NCI-H1417 treated with DMSO at 0.1 percent for 48 hours (cell line): Measurements from ENCODE around the gene USP17L17.
"Not testable (repeated sequence)": the region's sequence is repeated elsewhere in the genome, so short reads cannot be mapped to it uniquely, and the experiment has no call there.

Experiments used
- DNase-seq: peaks from one replicate; lab custom pipeline; 2025; lab: John Stamatoyannopoulos, UW

The USP17L17 gene, protein sequence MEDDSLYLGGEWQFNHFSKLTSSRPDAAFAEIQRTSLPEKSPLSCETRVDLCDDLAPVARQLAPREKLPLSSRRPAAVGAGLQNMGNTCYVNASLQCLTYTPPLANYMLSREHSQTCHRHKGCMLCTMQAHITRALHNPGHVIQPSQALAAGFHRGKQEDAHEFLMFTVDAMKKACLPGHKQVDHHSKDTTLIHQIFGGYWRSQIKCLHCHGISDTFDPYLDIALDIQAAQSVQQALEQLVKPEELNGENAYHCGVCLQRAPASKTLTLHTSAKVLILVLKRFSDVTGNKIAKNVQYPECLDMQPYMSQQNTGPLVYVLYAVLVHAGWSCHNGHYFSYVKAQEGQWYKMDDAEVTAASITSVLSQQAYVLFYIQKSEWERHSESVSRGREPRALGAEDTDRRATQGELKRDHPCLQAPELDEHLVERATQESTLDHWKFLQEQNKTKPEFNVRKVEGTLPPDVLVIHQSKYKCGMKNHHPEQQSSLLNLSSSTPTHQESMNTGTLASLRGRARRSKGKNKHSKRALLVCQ

DNA sequence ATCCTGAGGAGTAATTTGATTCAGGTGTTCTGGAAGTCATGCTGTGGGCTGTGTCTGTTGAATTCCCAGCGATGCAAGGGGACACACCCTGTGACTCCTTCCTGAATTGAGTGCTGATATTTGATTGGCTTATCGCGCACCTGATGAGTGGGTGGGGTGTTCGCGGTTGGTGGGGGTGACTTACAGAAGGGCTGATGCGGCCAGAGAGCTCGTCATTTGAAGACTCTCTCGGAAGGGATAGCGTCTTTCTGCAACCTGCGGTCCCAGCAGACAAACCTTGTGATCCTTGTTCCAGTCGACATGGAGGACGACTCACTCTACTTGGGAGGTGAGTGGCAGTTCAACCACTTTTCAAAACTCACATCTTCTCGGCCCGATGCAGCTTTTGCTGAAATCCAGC lies at the start of gene USP17L17:
Gene USP17L17 (plus strand): TSS at position 301 of the 400 bp plus-strand sequence. CDS start 0 bp downstream, at position 301.
- not testable (repeated sequence) for DNase-seq

DNA sequence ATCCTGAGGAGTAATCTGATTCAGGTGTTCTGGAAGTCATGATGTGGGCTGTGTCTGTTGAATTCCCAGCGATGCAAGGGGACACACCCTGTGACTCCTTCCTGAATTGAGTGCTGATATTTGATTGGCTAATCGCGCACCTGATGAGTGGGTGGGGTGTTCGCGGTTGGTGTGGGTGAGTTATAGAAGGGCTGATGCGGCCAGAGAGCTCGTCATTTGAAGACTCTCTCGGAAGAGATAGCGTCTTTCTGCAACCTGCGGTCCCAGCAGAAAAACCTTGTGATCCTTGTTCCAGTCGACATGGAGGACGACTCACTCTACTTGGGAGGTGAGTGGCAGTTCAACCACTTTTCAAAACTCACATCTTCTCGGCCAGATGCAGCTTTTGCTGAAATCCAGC lies 33.3 kb upstream of the USP17L17 start, which contains the start of gene USP17L10:
Gene USP17L10 (plus strand): TSS at position 301 of the 400 bp plus-strand sequence. CDS start 0 bp downstream, at position 301.
- DNase-seq = not testable (repeated sequence)

DNA sequence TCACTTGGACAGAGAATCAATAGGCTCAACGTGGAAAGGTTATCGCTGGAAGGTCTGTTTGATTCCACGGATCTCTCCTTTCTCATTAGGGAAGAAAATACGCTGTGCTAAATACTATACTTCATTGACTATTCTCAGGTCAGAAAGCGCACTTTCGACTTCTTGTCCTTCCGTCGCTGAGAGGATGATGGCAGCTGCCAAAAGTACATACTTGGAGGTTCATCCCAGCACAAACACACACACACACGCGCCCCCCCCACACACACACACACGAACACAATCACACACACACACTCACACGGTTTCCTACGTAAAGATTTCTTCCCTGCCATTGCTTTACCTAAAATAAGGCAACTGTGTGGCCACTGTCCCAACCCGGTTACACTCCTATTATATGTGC lies 29.0 kb upstream of the USP17L17 start:
- not testable (repeated sequence) for DNase-seq

- DNase-seq = not testable (repeated sequence)
Observed at GRCh38 chr4:9215105-9215504, 28.6 kb upstream of the USP17L17 start, which contains the start of gene USP17L11. Gene USP17L11, plus strand, starts transcription at chr4:9215405. Its CDS starts 0 bp downstream, at chr4:9215405.

DNA sequence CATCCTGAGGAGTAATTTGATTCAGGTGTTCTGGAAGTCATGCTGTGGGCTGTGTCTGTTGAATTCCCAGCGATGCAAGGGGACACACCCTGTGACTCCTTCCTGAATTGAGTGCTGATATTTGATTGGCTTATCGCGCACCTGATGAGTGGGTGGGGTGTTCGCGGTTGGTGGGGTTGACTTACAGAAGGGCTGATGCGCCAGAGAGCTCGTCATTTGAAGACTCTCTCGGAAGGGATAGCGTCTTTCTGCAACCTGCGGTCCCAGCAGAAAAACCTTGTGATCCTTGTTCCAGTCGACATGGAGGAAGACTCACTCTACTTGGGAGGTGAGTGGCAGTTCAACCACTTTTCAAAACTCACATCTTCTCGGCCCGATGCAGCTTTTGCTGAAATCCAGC lies 23.8 kb upstream of the USP17L17 start, which contains the start of gene USP17L12:
Gene USP17L12 (plus strand): TSS at position 301 of the 400 bp plus-strand sequence. CDS start 0 bp downstream, at position 301.
- not testable (repeated sequence) for DNase-seq

GRCh38 chr4:9224596-9224995 lies 19.1 kb upstream of the USP17L17 start, which contains the start of gene USP17L13:
Gene USP17L13, plus strand, starts transcription at chr4:9224896. Its CDS starts 0 bp downstream, at chr4:9224896.
- DNase-seq = not testable (repeated sequence)

- not testable (repeated sequence) for DNase-seq
Observed at GRCh38 chr4:9230249-9230648, 13.4 kb upstream of the USP17L17 start.

GRCh38 chr4:9234085-9234484 lies 9.6 kb upstream of the USP17L17 start, which contains the start of gene USP17L15:
Gene USP17L15, plus strand, starts transcription at chr4:9234385. Its CDS starts 0 bp downstream, at chr4:9234385.
- not testable (repeated sequence) for DNase-seq

DNA sequence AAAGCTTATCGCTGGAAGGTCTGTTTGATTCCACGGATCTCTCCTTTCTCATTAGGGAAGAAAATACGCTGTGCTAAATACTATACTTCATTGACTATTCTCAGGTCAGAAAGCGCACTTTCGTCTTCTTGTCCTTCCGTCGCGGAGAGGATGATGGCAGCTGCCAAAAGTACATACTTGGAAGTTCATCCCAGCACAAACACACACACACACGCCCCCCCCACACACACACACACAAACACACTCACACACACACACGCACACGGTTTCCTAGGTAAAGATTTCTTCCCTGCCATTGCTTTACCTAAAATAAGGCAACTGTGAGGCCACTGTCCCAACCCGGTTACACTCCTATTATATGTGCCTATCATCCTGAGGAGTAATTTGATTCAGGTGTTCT lies 5.2 kb upstream of the USP17L17 start:
- not testable (repeated sequence) for DNase-seq

GRCh38 chr4:9247953-9248680 lies 4.4 kb downstream of the USP17L17 start, which contains the start of gene USP17L18:
Gene USP17L18, plus strand, starts transcription at chr4:9248630. Its CDS starts 0 bp downstream, at chr4:9248630.
- not testable (repeated sequence) for DNase-seq

DNA sequence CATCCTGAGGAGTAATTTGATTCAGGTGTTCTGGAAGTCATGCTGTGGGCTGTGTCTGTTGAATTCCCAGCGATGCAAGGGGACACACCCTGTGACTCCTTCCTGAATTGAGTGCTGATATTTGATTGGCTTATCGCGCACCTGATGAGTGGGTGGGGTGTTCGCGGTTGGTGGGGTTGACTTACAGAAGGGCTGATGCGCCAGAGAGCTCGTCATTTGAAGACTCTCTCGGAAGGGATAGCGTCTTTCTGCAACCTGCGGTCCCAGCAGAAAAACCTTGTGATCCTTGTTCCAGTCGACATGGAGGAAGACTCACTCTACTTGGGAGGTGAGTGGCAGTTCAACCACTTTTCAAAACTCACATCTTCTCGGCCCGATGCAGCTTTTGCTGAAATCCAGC lies 9.4 kb downstream of the USP17L17 start, which contains the start of gene USP17L19:
Gene USP17L19 (plus strand): TSS at position 301 of the 400 bp plus-strand sequence. CDS start 0 bp downstream, at position 301.
- not testable (repeated sequence) for DNase-seq

- DNase-seq = not testable (repeated sequence)
Observed at GRCh38 chr4:9257824-9258223, 14.1 kb downstream of the USP17L17 start, which contains the start of gene USP17L20. Gene USP17L20, plus strand, starts transcription at chr4:9258124. Its CDS starts 0 bp downstream, at chr4:9258124.

GRCh38 chr4:9262572-9262971 lies 18.9 kb downstream of the USP17L17 start, which contains the start of gene USP17L21:
Gene USP17L21, plus strand, starts transcription at chr4:9262872. Its CDS starts 0 bp downstream, at chr4:9262872.
- not testable (repeated sequence) for DNase-seq

GRCh38 chr4:9267319-9267718 lies 23.6 kb downstream of the USP17L17 start, which contains the start of gene USP17L22:
Gene USP17L22, plus strand, starts transcription at chr4:9267619. Its CDS starts 0 bp downstream, at chr4:9267619.
- not testable (repeated sequence) for DNase-seq

DNA sequence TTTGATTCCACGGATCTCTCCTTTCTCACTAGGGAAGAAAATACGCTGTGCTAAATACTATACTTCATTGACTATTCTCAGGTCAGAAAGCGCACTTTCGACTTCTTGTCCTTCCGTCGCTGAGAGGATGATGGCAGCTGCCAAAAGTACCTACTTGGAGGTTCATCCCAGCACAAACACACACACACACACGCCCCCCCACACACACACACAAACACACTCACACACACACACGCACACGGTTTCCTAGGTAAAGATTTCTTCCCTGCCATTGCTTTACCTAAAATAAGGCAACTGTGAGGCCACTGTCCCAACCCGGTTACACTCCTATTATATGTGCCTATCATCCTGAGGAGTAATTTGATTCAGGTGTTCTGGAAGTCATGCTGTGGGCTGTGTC lies 28.0 kb downstream of the USP17L17 start:
- DNase-seq = not testable (repeated sequence)
